HepG2 (cell line): Measurements from ENCODE around the gene UBE2G2. TPM values are rescaled to one million over a fixed set of nuclear protein-coding genes. Genes with fewer than 3 reads are reported as not detected.
A peak's percentile ranks its signal among the peaks of the same experiment; 100 is the strongest.

Experiments used
- CHD2 ChIP-seq: IDR thresholded peaks from 2 replicates; pipeline ENCODE4 v1.6.1; 2011; ENCODE audit warnings: low read depth, low read length, improper control_type of control experiment
- GABPB1 ChIP-seq: IDR thresholded peaks from 2 replicates; pipeline ENCODE4 v1.6.1; 2016; ENCODE audit warnings: mild to moderate bottlenecking, missing genetic modification reagents, moderate library complexity, missing compliant biosample characterization
- HNRNPH1 ChIP-seq: fragments of 200-400 bp; formaldehyde crosslinking; optimal IDR thresholded peaks from 2 replicates; pipeline ENCODE3; 2017; ENCODE audit warnings: mild to moderate bottlenecking, low read depth, low read length
- IKZF4 ChIP-seq: sonication (generic); formaldehyde crosslinking; IDR thresholded peaks from 2 replicates; pipeline ENCODE4 v1.5.1; 2020; ENCODE audit warnings: borderline replicate concordance, mild to moderate bottlenecking, low read depth, missing genetic modification reagents; ENCODE audit errors: not compliant biosample characterization
- KAT7 ChIP-seq: IDR thresholded peaks from 2 replicates; pipeline ENCODE4 v1.6.1; 2018; ENCODE audit warnings: borderline replicate concordance, missing compliant biosample characterization
- KAT8 ChIP-seq: IDR thresholded peaks from 2 replicates; pipeline ENCODE4 v1.6.1; 2016; ENCODE audit warnings: missing genetic modification reagents, missing compliant biosample characterization
- MAX ChIP-seq: IDR thresholded peaks from 2 replicates; pipeline ENCODE4 v1.6.1; 2012; ENCODE audit warnings: inconsistent platforms
- NCOA1 ChIP-seq: sonication (generic); formaldehyde crosslinking; IDR thresholded peaks from 2 replicates; pipeline ENCODE4 v1.9.0; 2021; ENCODE audit warnings: missing genetic modification reagents
- PAWR ChIP-seq: sonication (generic); formaldehyde crosslinking; IDR thresholded peaks from 2 replicates; pipeline ENCODE4 v1.4.0; 2020; ENCODE audit warnings: missing genetic modification reagents, mild to moderate bottlenecking, borderline replicate concordance
- PHF5A ChIP-seq: IDR thresholded peaks from one replicate; pipeline ENCODE4 v1.6.1; 2018; ENCODE audit warnings: low read depth, missing genetic modification reagents; ENCODE audit not compliant: unreplicated experiment
- SIX4 ChIP-seq: sonication (generic); formaldehyde crosslinking; IDR thresholded peaks from 2 replicates; pipeline ENCODE4 v1.4.0; 2020; ENCODE audit warnings: missing genetic modification reagents
- SNAPC4 ChIP-seq: sonication (generic); formaldehyde crosslinking; IDR thresholded peaks from 2 replicates; pipeline ENCODE4 v1.4.0; 2020; ENCODE audit warnings: mild to moderate bottlenecking, missing genetic modification reagents
- TCF12 ChIP-seq, 2 experiments: fragments of 450-650 bp in 1 of 2; sonication (generic) in 1 of 2; formaldehyde crosslinking in 1 of 2; IDR thresholded peaks; 2 replicates each; pipeline versions ENCODE4 v1.6.1 to v1.8.0; 2017 to 2022; ENCODE audit warnings: antibody characterized with exemption in 1 of 2, mild to moderate bottlenecking in 1 of 2, missing genetic modification reagents in 1 of 2, moderate library complexity in 1 of 2
- TOPORS ChIP-seq: sonication (generic); formaldehyde crosslinking; IDR thresholded peaks from 2 replicates; pipeline ENCODE4 v1.8.0; 2023; ENCODE audit warnings: mild to moderate bottlenecking, missing genetic modification reagents
- ZNF124 ChIP-seq: sonication (generic); formaldehyde crosslinking; IDR thresholded peaks from 2 replicates; pipeline ENCODE4 v1.4.0; 2020; ENCODE audit warnings: missing genetic modification reagents
- ZNF263 ChIP-seq: sonication (generic); formaldehyde crosslinking; IDR thresholded peaks from 2 replicates; pipeline ENCODE4 v1.4.0; 2020; ENCODE audit warnings: missing genetic modification reagents
- ZNF331 ChIP-seq: sonication (generic); formaldehyde crosslinking; IDR thresholded peaks from 2 replicates; pipeline ENCODE4 v1.4.0; 2020; ENCODE audit warnings: missing genetic modification reagents
- ZNF337 ChIP-seq: sonication (generic); formaldehyde crosslinking; IDR thresholded peaks from 2 replicates; pipeline ENCODE4 v1.5.1; 2020; ENCODE audit warnings: missing genetic modification reagents, low read depth, mild to moderate bottlenecking, borderline replicate concordance
- ZNF354B ChIP-seq: sonication (generic); formaldehyde crosslinking; IDR thresholded peaks from 2 replicates; pipeline ENCODE4 v1.8.0; 2022; ENCODE audit warnings: mild to moderate bottlenecking, missing genetic modification reagents
- ZNF430 ChIP-seq: sonication (generic); formaldehyde crosslinking; IDR thresholded peaks from 2 replicates; pipeline ENCODE4 v1.9.0; 2021; ENCODE audit warnings: mild to moderate bottlenecking, missing genetic modification reagents
- ZNF441 ChIP-seq: sonication (generic); formaldehyde crosslinking; IDR thresholded peaks from 2 replicates; pipeline ENCODE4 v1.7.0; 2021; ENCODE audit warnings: missing genetic modification reagents, borderline replicate concordance
- ZNF503 ChIP-seq: sonication (generic); formaldehyde crosslinking; IDR thresholded peaks from 2 replicates; pipeline ENCODE4 v1.4.0; 2020; ENCODE audit warnings: missing genetic modification reagents
- ZNF546 ChIP-seq: sonication (generic); formaldehyde crosslinking; conservative IDR thresholded peaks from 2 replicates; pipeline ENCODE4 v1.8.1; 2023; ENCODE audit warnings: mild to moderate bottlenecking, missing genetic modification reagents
- ZNF841 ChIP-seq: sonication (generic); formaldehyde crosslinking; IDR thresholded peaks from 2 replicates; pipeline ENCODE4 v1.8.1; 2023; ENCODE audit warnings: missing genetic modification reagents, borderline replicate concordance
- polyA plus RNA-seq, 8 experiments: library from polyadenylated mRNA; depleted of rRNA in 3 of 8; stranded (reverse) in 7 of 8; unstranded in 1 of 8; fragments of >200 nt; fragmentation: Illumina TruSeq in 4 of 8; extraction: Trizol in 4 of 8; gene quantifications; 2 replicates each; pipeline versions ENCODE4 v1.2.1 to v1.2.3, GENCODE V29; 2011 to 2016; ENCODE audit warnings: low read depth in 4 of 8, missing spikeins in 1 of 8, mixed read lengths in 1 of 8; ENCODE audit not compliant: insufficient read depth in 1 of 8
- total RNA-seq, 5 experiments: library from RNA; depleted of rRNA; stranded (reverse); fragments of >200 nt; fragmentation: Illumina TruSeq; extraction: Trizol; gene quantifications; 2 replicates each; pipeline ENCODE4 v1.2.3, GENCODE V29; 2016; ENCODE audit warnings: low read depth in 1 of 5

The UBE2G2 gene
- total and polyA plus RNA-seq, 2 of the 13 experiments (the other 11 are each of a cell fraction or from before 2014, with no cell fraction given) = 55.4 to 92.0 TPM

- TF ChIP-seq SNAPC4 (CRISPR knock-in tag) (no peak), KAT8 (CRISPR knock-in tag) (no peak), HNRNPH1 (no peak), NCOA1 (CRISPR knock-in tag) (0 out of 2 replicates have a peak, but pooled peaks have one; percentile 31), KAT7 (CRISPR knock-in tag) (no peak), IKZF4 (CRISPR knock-in tag) (no peak), ZNF331 (peak; percentile 31; the same call in 1 of the 2 replicates), CHD2 (no peak), ZNF503 (no peak), MAX (peak; percentile 78), ZNF546 (CRISPR knock-in tag) (no peak), ZNF124 (CRISPR knock-in tag) (no peak), ZNF337 (no peak), GABPB1 (CRISPR knock-in tag) (peak; percentile 33), ZNF354B (CRISPR knock-in tag) (0 out of 2 replicates have a peak, but pooled peaks have one; percentile 72), PHF5A (CRISPR knock-in tag) (no peak), ZNF841 (CRISPR knock-in tag) (no peak), PAWR (CRISPR knock-in tag) (no peak), TOPORS (CRISPR knock-in tag) (no peak), ZNF263 (peak; percentile 89), ZNF441 (CRISPR knock-in tag) (no peak), TCF12 (IDR thresholded peaks at IDR 0.05) (no peak), TCF12 (CRISPR knock-in tag; IDR thresholded peaks at IDR 0.05) (no peak), ZNF430 (peak; percentile 29; the same call in 1 of the 2 replicates), SIX4 (CRISPR knock-in tag) (no peak)
Observed at GRCh38 chr21:44846485-44847260, 45.1 kb upstream of the UBE2G2 start (continued).
